HepG2 (cell line): ENCODE measurements around the gene RBM47. TPM values are rescaled to one million over a fixed set of nuclear protein-coding genes. Genes with fewer than 3 reads are reported as not detected.
A peak's percentile ranks its signal among the peaks of the same experiment; 100 is the strongest.

Source experiments
- ATAC-seq: fragments of 200-7000 bp; cut with Tn5 transposase; 3 replicates; pipeline ENCODE4 v1.9.1; 2020; ENCODE audit warnings: mild to moderate bottlenecking, moderate library complexity
- Bru-seq: library from RNA; stranded (reverse); fragments of 400-500 nt; gene quantifications from one replicate; lab custom pipeline; 2021; lab: Mats Ljungman, UMichigan
- BruChase-seq, 2 experiments: library from RNA; stranded (reverse); fragments of 400-500 nt; gene quantifications; one replicate each; lab custom pipeline; 2021; lab: Mats Ljungman, UMichigan
- BruUV-seq: library from RNA; stranded (reverse); fragments of 400-500 nt; replicated peaks from 2 replicates; lab custom pipeline; 2021; lab: Mats Ljungman, UMichigan
- CTCF ChIA-PET: fragments of 300-600 bp; formaldehyde crosslinking; extraction: SDS; loops from one replicate; lab custom pipeline; 2021; ENCODE audit warnings: low total read pairs, inconsistent platforms, low intra/inter-chr PET ratio; lab: Yijun Ruan, JAX
- POLR2A ChIA-PET: fragments of 350-600 bp; sonication (Branson Sonifier 250); formaldehyde crosslinking; loops from one replicate; lab custom pipeline; 2020; ENCODE audit warnings: antibody characterized with exemption, inconsistent platforms; lab: Yijun Ruan, JAX
- DNase-seq: peaks from one replicate; pipeline ENCODE4 v3.0.0-alpha.2; 2015; ENCODE audit warnings: low spot score
- FAIRE-seq: peaks from 3 replicates; lab custom pipeline; 2011; peaks lifted over from hg19 to GRCh38; lab: Jason Lieb, UNC
- H2AFZ ChIP-seq: one replicate; pipeline ENCODE4 v1.6.1; 2011; ENCODE audit warnings: low read length, inconsistent platforms
- H3K27ac ChIP-seq: fragments of 300-600 bp; 3 replicates; pipeline ENCODE4 v1.8.0; 2011; ENCODE audit warnings: mixed run types, mild to moderate bottlenecking, mixed read lengths, low read length, inconsistent platforms; ENCODE audit not compliant: insufficient read depth; ENCODE audit errors: extremely low read length
- H3K27me3 ChIP-seq, 2 experiments: fragments of 200-600 bp in 1 of 2; 2 replicates in 1 of 2; 3 replicates in 1 of 2; pipeline versions ENCODE4 v1.6.0 to v1.8.0; 2011; ENCODE audit warnings: low read length in 2 of 2, mild to moderate bottlenecking in 2 of 2, moderate library complexity in 2 of 2, inconsistent platforms in 1 of 2; ENCODE audit not compliant: insufficient read depth in 2 of 2, control insufficient read depth in 1 of 2
- H3K36me3 ChIP-seq, 2 experiments: fragments of 200-600 bp in 1 of 2; replicated peaks in 1 of 2; 2 replicates in 1 of 2; 3 replicates in 1 of 2; pipeline versions ENCODE4 v1.5.1 to v1.8.0; 2011; ENCODE audit warnings: low read length in 2 of 2, inconsistent platforms in 1 of 2; ENCODE audit not compliant: insufficient read depth in 2 of 2, control insufficient read depth in 1 of 2
- H3K4me1 ChIP-seq: 2 replicates; pipeline ENCODE4 v1.5.1; 2012; ENCODE audit warnings: low read length, inconsistent platforms; ENCODE audit not compliant: insufficient read depth
- H3K4me2 ChIP-seq: 2 replicates; pipeline ENCODE4 v1.6.0; 2011; ENCODE audit warnings: low read depth, low read length, inconsistent platforms
- H3K4me3 ChIP-seq, 3 experiments: fragments of 200-600 bp in 1 of 3; sonication (generic), shearing (Covaris generic) in 1 of 3; replicated peaks in 1 of 3; 2 replicates each; pipeline ENCODE4 v1.5.1; 2011 to 2016; ENCODE audit warnings: low read length in 3 of 3, inconsistent platforms in 2 of 3, low read depth in 2 of 3, mild to moderate bottlenecking in 2 of 3, control low read depth in 1 of 3, mixed read lengths in 1 of 3; ENCODE audit not compliant: insufficient read depth in 1 of 3
- H3K79me2 ChIP-seq: one replicate; pipeline ENCODE4 v1.6.1; 2011; ENCODE audit warnings: low read length, inconsistent platforms; ENCODE audit not compliant: insufficient read depth
- H3K9ac ChIP-seq: 2 replicates; pipeline ENCODE4 v1.6.0; 2011; ENCODE audit warnings: mild to moderate bottlenecking, low read depth, low read length, inconsistent platforms; ENCODE audit not compliant: insufficient read depth
- H3K9me3 ChIP-seq: 2 replicates; pipeline ENCODE4 v1.5.1; 2012; ENCODE audit warnings: mild to moderate bottlenecking, low read length
- H4K20me1 ChIP-seq: 2 replicates; pipeline ENCODE4 v1.6.0; 2011; ENCODE audit warnings: inconsistent platforms, mild to moderate bottlenecking, low read length, moderate library complexity; ENCODE audit not compliant: insufficient read depth
- KDM2A ChIP-seq: sonication (generic); formaldehyde crosslinking; IDR thresholded peaks from 2 replicates; pipeline ENCODE4 v1.4.0; 2020; ENCODE audit warnings: low read depth, missing genetic modification reagents, borderline replicate concordance
- PHB2 ChIP-seq: fragments of 450-650 bp; IDR thresholded peaks from 2 replicates; pipeline ENCODE4 v1.6.1; 2018; ENCODE audit not compliant: partially characterized antibody
- ZFP1 ChIP-seq: IDR thresholded peaks from 2 replicates; pipeline ENCODE4 v1.6.1; 2016
- ZNF510 ChIP-seq: sonication (generic); formaldehyde crosslinking; IDR thresholded peaks from 2 replicates; pipeline ENCODE4 v1.4.0; 2020; ENCODE audit warnings: low read depth, mild to moderate bottlenecking, missing genetic modification reagents
- ZNF530 ChIP-seq: sonication (generic); formaldehyde crosslinking; IDR thresholded peaks from 2 replicates; pipeline ENCODE4 v1.5.0; 2020; ENCODE audit warnings: low read depth, mild to moderate bottlenecking, missing genetic modification reagents
- WGBS: methylation state at CpG from one replicate; pipeline ENCODE4 v1.1.6; 2017; ENCODE audit warnings: low lambda C conversion rate; 5-methylcytosine and 5-hydroxymethylcytosine counted together
- in situ Hi-C: cut with HindIII; loops from 2 replicates; pipeline ENCODE4 v1.10.0; 2017; ENCODE audit warnings: low pct_unique_long_range_greater_than_20kb; ENCODE audit not compliant: extremely low pct_ligation_motif_present
- intact Hi-C: fragments of 100-400 bp; cut with micrococcal nuclease; formaldehyde crosslinking; loops from one replicate; pipeline ENCODE4 v1.10.0; 2022; ENCODE audit not compliant: unreplicated experiment
- long read RNA-seq, 2 experiments: library from RNA in 1 of 2; library from polyadenylated mRNA in 1 of 2; stranded (forward) in 1 of 2; unstranded in 1 of 2; transcript quantifications; one replicate each; pipeline ENCODE4 v2.0.0, GENCODE V29; 2019 to 2022
- polyA minus RNA-seq, 3 experiments: library from RNA; depleted of rRNA, polyadenylated mRNA; stranded (reverse); fragments of >200 nt; gene quantifications; 2 replicates each; pipeline ENCODE4 v1.2.3, GENCODE V29; 2011; ENCODE audit warnings: low replicate concordance in 1 of 3
- polyA plus RNA-seq, 8 experiments: library from polyadenylated mRNA; depleted of rRNA in 3 of 8; stranded (reverse) in 7 of 8; unstranded in 1 of 8; fragments of >200 nt; fragmentation: Illumina TruSeq in 4 of 8; extraction: Trizol in 4 of 8; gene quantifications; 2 replicates each; pipeline versions ENCODE4 v1.2.1 to v1.2.3, GENCODE V29; 2011 to 2016; ENCODE audit warnings: low read depth in 4 of 8, missing spikeins in 1 of 8, mixed read lengths in 1 of 8; ENCODE audit not compliant: insufficient read depth in 1 of 8
- total RNA-seq, 5 experiments: library from RNA; depleted of rRNA; stranded (reverse); fragments of >200 nt; fragmentation: Illumina TruSeq; extraction: Trizol; gene quantifications; 2 replicates each; pipeline ENCODE4 v1.2.3, GENCODE V29; 2016; ENCODE audit warnings: low read depth in 1 of 5
- TF ChIP-seq, protein P1 (sequence below): sonication (generic); formaldehyde crosslinking; conservative IDR thresholded peaks from 2 replicates; pipeline ENCODE4 v1.8.1; 2023; ENCODE audit warnings: missing genetic modification reagents
- TF ChIP-seq, protein P2 (sequence below): sonication (generic); formaldehyde crosslinking; IDR thresholded peaks from 2 replicates; pipeline ENCODE4 v1.4.0; 2020; ENCODE audit warnings: mild to moderate bottlenecking, low read depth, missing genetic modification reagents
- TF ChIP-seq, protein P3 (sequence below): fragments of 450-650 bp; IDR thresholded peaks from 2 replicates; pipeline ENCODE4 v1.6.1; 2016

Gene RBM47
- total RNA-seq (2016; rRNA removed; fragmentation: Illumina TruSeq; extraction: Trizol) (2.5 and 3.9 TPM in 2 replicates), polyA plus RNA-seq (2011; rRNA removed) (1.2 and 2.0 TPM in 2 replicates), polyA minus RNA-seq (2011; rRNA and poly(A)+ RNA removed; ENCODE audit: low replicate concordance) (9.8 and 38.2 TPM in 2 replicates), Bru-seq, nascent RNA (percentile 32 among the genes with signal in this experiment), BruChase-seq, experiment 1, labeled RNA remaining after a 6-hour chase (percentile 39 among the genes with signal in this experiment), BruChase-seq, experiment 2, labeled RNA remaining after a 2-hour chase (percentile 33 among the genes with signal in this experiment)
- 0.20 and 0.26 TPM in 2 replicates for total RNA-seq (2016; cell fraction: cytosol; rRNA removed; fragmentation: Illumina TruSeq; extraction: Trizol; ENCODE audit: low read depth)
- 2.2 and 3.2 TPM in 2 replicates for total RNA-seq (2016; cell fraction: insoluble cytoplasmic fraction; rRNA removed; fragmentation: Illumina TruSeq; extraction: Trizol)
- 0.90 and 0.96 TPM in 2 replicates for total RNA-seq (2016; cell fraction: membrane; rRNA removed; fragmentation: Illumina TruSeq; extraction: Trizol)
- total RNA-seq (2016; cell fraction: nucleus; rRNA removed; fragmentation: Illumina TruSeq; extraction: Trizol): 1.5 and 1.6 TPM in 2 replicates
- 1.8 and 2.5 TPM in 2 replicates for polyA plus RNA-seq (2011; cell fraction: cytosol; rRNA removed)
- 2.0 and 3.4 TPM in 2 replicates for polyA plus RNA-seq (2011; cell fraction: nucleus; rRNA removed)
- 2.9 and 3.1 TPM in 2 replicates for polyA plus RNA-seq (2012)
- 0.06 and 0.08 TPM in 2 replicates for polyA plus RNA-seq (2016; cell fraction: cytosol; fragmentation: Illumina TruSeq; extraction: Trizol; ENCODE audit: low read depth)
- 2.9 and 4.7 TPM in 2 replicates for polyA plus RNA-seq (2016; cell fraction: insoluble cytoplasmic fraction; fragmentation: Illumina TruSeq; extraction: Trizol; ENCODE audit: low read depth)
- polyA plus RNA-seq (2016; cell fraction: membrane; fragmentation: Illumina TruSeq; extraction: Trizol; ENCODE audit: low read depth): 0.32 and 0.45 TPM in 2 replicates
- 1.5 TPM in 2 replicates for polyA plus RNA-seq (2016; cell fraction: nucleus; fragmentation: Illumina TruSeq; extraction: Trizol; ENCODE audit: insufficient read depth, low read depth)
- 2.9 and 3.0 TPM in 2 replicates for polyA minus RNA-seq (2011; cell fraction: cytosol; rRNA and poly(A)+ RNA removed)
- polyA minus RNA-seq (2011; cell fraction: nucleus; rRNA and poly(A)+ RNA removed): 1.8 and 2.9 TPM in 2 replicates
- long read RNA-seq, experiment 1: 0 reads
- long read RNA-seq, experiment 2, partial matches to known transcripts: 0 of 11 reads
- long read RNA-seq, experiment 2, other reads (novel, unspliced or antisense): 11 of 11 reads

DNA sequence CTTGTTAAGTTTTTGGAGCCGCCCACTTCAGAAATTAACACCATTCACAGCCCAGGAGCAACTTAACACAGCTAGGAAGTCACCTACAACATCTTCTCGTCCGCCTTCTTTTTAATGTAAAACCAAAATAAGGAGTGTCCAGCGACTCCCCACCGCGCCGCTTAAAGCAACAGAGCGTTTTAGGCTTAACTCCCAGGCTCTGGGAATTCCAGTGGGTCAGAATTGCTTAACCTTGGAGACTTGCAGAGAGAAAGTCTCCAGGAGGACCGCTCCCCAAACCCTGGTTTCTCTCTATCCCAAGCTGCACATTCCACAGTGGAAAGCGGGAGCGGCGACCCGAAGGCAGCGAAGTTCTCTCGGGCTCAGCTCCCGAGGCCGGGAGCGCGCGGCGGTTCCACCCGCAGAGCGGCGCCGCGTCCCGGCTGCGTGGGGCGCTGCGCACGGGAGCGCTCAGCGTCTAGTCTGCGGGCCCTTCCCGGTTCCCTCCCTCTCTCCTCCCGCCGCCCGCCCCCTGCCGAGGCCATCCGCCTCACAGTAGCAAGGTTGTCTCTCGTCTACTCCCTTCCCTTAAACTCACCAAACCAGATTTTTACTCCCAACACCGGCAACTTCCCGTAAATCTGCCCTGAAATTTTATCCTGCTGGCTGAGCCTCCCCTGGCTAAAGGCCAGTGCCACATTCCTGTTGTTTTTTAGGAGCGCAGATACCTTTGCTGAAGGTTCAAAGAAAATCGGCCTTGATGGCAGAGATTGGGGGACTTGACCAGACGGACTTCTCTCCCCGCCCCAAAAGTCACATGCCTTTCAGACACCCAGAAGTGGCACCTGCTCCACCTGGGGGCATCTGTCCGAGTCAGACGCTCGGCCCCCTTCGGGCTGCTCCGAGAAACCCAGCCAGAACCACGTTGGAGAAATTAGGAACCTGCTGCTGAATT, at the start of gene RBM47:
TSS of gene RBM47 (minus strand) at position 464 of the 934 bp plus-strand sequence. CDS start 190,971 bp downstream, outside the sequence.
- no peaks in the 10 kb centered on the region for H3K79me2 ChIP-seq
- in situ Hi-C loops: no loop called here
- H3K4me2 ChIP-seq: peak within 1 kb of the TSS; percentile 80
- H3K4me3 ChIP-seq: peak within 1 kb of the TSS; percentile 17 to 58 (median 49); a peak in 5 of 6 replicates
- no peak within 1 kb of the TSS for H2AFZ ChIP-seq
- intact Hi-C loops: no loop called here
- H3K9me3 ChIP-seq: no peaks in the 10 kb centered on the region
- FAIRE-seq (no peak), DNase-seq (no peak), ATAC-seq (peak; percentile 95)
- 1% methylated on average over 31 of the region's 53 CpGs for WGBS
- H3K27me3 ChIP-seq: peaks cover 1 to 34% of the 10 kb centered on the region in 2 experiments; a peak in 3 of 5 replicates
- ChIA-PET POLR2A (no interaction called here), CTCF (no interaction called here)
- no peaks in the 10 kb centered on the region for H4K20me1 ChIP-seq
- BruUV-seq: no TSS peak
- H3K4me1 ChIP-seq: peaks cover 14% of the 10 kb centered on the region
- no peak within 1 kb of the TSS for H3K27ac ChIP-seq
- H3K36me3 ChIP-seq: no peaks in the 10 kb centered on the region
- H3K9ac ChIP-seq: no peak within 1 kb of the TSS
- TF ChIP-seq, protein P1, sequence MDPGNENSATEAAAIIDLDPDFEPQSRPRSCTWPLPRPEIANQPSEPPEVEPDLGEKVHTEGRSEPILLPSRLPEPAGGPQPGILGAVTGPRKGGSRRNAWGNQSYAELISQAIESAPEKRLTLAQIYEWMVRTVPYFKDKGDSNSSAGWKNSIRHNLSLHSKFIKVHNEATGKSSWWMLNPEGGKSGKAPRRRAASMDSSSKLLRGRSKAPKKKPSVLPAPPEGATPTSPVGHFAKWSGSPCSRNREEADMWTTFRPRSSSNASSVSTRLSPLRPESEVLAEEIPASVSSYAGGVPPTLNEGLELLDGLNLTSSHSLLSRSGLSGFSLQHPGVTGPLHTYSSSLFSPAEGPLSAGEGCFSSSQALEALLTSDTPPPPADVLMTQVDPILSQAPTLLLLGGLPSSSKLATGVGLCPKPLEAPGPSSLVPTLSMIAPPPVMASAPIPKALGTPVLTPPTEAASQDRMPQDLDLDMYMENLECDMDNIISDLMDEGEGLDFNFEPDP: no peak
- TF ChIP-seq KDM2A (CRISPR knock-in tag) (peak; percentile 32; the same call in 1 of the 2 replicates), ZFP1 (no peak), ZNF530 (CRISPR knock-in tag) (no peak), PHB2 (no peak), ZNF510 (CRISPR knock-in tag) (no peak)
- TF ChIP-seq, protein P2, sequence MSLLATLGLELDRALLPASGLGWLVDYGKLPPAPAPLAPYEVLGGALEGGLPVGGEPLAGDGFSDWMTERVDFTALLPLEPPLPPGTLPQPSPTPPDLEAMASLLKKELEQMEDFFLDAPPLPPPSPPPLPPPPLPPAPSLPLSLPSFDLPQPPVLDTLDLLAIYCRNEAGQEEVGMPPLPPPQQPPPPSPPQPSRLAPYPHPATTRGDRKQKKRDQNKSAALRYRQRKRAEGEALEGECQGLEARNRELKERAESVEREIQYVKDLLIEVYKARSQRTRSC (CRISPR knock-in tag): no peak
- TF ChIP-seq, protein P3, sequence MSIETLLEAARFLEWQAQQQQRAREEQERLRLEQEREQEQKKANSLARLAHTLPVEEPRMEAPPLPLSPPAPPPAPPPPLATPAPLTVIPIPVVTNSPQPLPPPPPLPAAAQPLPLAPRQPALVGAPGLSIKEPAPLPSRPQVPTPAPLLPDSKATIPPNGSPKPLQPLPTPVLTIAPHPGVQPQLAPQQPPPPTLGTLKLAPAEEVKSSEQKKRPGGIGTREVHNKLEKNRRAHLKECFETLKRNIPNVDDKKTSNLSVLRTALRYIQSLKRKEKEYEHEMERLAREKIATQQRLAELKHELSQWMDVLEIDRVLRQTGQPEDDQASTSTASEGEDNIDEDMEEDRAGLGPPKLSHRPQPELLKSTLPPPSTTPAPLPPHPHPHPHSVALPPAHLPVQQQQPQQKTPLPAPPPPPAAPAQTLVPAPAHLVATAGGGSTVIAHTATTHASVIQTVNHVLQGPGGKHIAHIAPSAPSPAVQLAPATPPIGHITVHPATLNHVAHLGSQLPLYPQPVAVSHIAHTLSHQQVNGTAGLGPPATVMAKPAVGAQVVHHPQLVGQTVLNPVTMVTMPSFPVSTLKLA: no peak
